ENCODE measurements around the gene TET3. TPM values are rescaled to one million over a fixed set of nuclear protein-coding genes. Genes with fewer than 3 reads are reported as not detected.
A peak's percentile ranks its signal among the peaks of the same experiment; 100 is the strongest.

TET3 gene
- total RNA-seq, 1 donor from 2014 or later, result 92.4 TPM

DNA sequence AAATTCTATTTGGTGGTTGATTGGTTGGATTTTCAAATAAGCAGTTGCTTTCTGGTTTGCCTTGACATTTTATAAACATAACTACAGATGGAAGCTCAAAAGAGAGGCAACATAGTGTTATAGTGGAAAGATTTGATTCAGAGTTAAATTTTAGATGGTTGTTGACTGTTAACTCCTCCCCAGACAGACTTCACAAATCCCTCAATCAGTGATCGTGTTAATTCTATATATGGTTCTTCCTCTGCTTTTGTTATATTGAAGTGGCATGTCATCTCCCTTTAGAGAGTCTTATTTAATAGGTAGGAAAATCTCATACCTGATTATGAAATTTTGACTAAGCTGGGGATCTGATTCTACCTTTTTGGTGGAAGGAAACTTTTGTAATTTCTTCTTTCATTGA, 38.5 kb upstream of the TET3 start:
- peaks cover 3% of the 10 kb centered on the region for H3K4me1 Mint-ChIP-seq (ENCODE audit: low read depth, unreplicated experiment)
- TF ChIP-seq, protein P1, sequence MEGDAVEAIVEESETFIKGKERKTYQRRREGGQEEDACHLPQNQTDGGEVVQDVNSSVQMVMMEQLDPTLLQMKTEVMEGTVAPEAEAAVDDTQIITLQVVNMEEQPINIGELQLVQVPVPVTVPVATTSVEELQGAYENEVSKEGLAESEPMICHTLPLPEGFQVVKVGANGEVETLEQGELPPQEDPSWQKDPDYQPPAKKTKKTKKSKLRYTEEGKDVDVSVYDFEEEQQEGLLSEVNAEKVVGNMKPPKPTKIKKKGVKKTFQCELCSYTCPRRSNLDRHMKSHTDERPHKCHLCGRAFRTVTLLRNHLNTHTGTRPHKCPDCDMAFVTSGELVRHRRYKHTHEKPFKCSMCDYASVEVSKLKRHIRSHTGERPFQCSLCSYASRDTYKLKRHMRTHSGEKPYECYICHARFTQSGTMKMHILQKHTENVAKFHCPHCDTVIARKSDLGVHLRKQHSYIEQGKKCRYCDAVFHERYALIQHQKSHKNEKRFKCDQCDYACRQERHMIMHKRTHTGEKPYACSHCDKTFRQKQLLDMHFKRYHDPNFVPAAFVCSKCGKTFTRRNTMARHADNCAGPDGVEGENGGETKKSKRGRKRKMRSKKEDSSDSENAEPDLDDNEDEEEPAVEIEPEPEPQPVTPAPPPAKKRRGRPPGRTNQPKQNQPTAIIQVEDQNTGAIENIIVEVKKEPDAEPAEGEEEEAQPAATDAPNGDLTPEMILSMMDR (IDR thresholded peaks at IDR 0.05; ENCODE audit: partially characterized antibody, unreplicated experiment), result no peak
- no peak for DNase-seq
- H3K27me3 Mint-ChIP-seq (ENCODE audit: unreplicated experiment), result peaks cover 1% of the 10 kb centered on the region
- peak overlapping the region; percentile 41 for H3K27ac Mint-ChIP-seq (ENCODE audit: unreplicated experiment)
- no peak overlapping the region for H3K4me3 Mint-ChIP-seq (ENCODE audit: unreplicated experiment)
- no peaks in the 10 kb centered on the region for H3K9me3 Mint-ChIP-seq (ENCODE audit: unreplicated experiment)
- H3K36me3 Mint-ChIP-seq (ENCODE audit: unreplicated experiment), result no peaks in the 10 kb centered on the region

DNA sequence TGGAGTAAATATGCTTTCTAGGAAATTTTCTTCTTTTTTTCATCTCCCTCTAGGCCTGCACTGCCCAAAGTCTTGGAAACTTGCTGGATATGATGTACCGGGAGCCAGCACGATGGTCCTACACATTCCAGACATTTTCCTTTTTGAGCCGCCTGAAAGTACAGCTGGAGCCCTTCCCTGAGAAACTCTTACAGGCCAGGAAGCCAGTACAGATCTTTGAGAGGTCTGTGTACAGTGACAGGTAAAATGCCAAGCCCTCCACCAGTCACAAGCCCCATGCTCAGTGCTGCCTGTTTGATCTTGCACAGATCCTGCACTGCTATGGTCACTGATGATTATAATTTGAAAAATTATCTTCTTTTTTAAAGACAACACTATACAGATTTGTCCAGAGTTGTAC, 38.0 kb upstream of the TET3 start:
- H3K27ac Mint-ChIP-seq (ENCODE audit: unreplicated experiment), result no peak overlapping the region
- no peak for DNase-seq
- H3K9me3 Mint-ChIP-seq (ENCODE audit: unreplicated experiment), result no peaks in the 10 kb centered on the region

DNA sequence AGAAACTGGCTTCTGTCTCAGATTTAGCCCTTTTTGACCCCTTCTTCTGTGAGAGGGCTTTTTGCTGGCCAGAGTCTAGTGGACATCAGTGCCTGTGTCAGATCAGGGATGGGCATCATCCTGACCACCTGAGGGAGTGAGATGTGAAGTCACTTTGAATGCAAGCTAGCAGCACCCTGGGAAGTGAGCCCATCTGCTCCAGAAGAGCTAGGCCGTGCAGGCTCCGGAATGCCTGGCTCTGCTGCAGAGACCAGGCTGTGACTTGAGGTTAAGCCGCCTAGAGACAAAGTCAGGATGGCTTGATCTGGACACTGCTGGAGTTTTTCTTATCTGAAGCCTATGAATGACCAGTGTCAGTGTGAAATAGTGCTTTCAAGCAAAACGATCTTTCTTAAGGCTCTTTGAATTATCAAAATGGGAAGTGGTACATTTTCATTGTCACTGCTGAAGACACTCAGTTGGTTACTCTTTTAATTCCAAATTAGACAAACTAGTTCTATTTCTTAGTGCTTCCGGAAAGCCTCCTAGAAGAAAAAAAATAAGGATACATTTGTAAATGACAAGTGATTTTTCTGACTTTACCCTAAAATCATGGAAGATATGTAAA, 37.2 kb upstream of the TET3 start:
- peaks cover 1% of the 10 kb centered on the region for H3K27me3 Mint-ChIP-seq (ENCODE audit: unreplicated experiment)
- H3K27ac Mint-ChIP-seq (ENCODE audit: unreplicated experiment), result no peak overlapping the region
- TF ChIP-seq, protein P1 (IDR thresholded peaks at IDR 0.05; ENCODE audit: partially characterized antibody, unreplicated experiment), result no peak
- no peaks in the 10 kb centered on the region for H3K9me3 Mint-ChIP-seq (ENCODE audit: unreplicated experiment)
- H3K4me3 Mint-ChIP-seq (ENCODE audit: unreplicated experiment), result no peak overlapping the region
- H3K36me3 Mint-ChIP-seq (ENCODE audit: unreplicated experiment), result peaks cover 13% of the 10 kb centered on the region
- peaks cover 3% of the 10 kb centered on the region for H3K4me1 Mint-ChIP-seq (ENCODE audit: low read depth, unreplicated experiment)
- DNase-seq, result no peak

More for the DNA sequence above, 38.0 kb upstream of the TET3 start:
- Mint-ChIP-seq H3K36me3 (ENCODE audit: unreplicated experiment) (peaks cover 4% of the 10 kb centered on the region), H3K4me3 (ENCODE audit: unreplicated experiment) (no peak overlapping the region), H3K4me1 (ENCODE audit: low read depth, unreplicated experiment) (peaks cover 3% of the 10 kb centered on the region), H3K27me3 (ENCODE audit: unreplicated experiment) (peaks cover 1% of the 10 kb centered on the region)
- TF ChIP-seq, protein P1 (IDR thresholded peaks at IDR 0.05; ENCODE audit: partially characterized antibody, unreplicated experiment), result no peak

DNA sequence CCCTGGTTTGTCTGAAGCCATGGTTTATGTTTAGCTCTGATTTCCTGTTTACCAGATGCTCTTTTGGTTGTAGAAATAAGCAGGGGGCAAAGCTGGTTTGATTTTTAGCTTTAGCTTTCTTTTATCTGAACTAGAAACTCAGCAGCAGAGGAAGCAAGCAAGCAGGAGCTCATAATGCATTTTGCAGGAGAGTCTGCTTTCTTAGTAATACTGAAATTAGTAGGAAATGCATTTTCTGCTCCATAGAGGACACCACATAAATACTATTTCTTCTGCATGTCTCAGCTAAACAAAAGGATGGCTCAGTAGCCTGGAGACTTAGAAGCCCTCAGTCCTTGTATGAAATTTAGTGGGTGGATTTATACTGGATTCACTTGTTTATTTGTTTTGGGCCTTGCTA, 34.9 kb upstream of the TET3 start:
- no peak overlapping the region for H3K4me3 Mint-ChIP-seq (ENCODE audit: unreplicated experiment)
- peaks cover 1% of the 10 kb centered on the region for H3K9me3 Mint-ChIP-seq (ENCODE audit: unreplicated experiment)
- H3K36me3 Mint-ChIP-seq (ENCODE audit: unreplicated experiment), result peaks cover 13% of the 10 kb centered on the region
- peaks cover 1% of the 10 kb centered on the region for H3K27me3 Mint-ChIP-seq (ENCODE audit: unreplicated experiment)
- DNase-seq, result no peak
- H3K27ac Mint-ChIP-seq (ENCODE audit: unreplicated experiment), result no peak overlapping the region
- H3K4me1 Mint-ChIP-seq (ENCODE audit: low read depth, unreplicated experiment), result peaks cover 3% of the 10 kb centered on the region
- TF ChIP-seq, protein P1 (IDR thresholded peaks at IDR 0.05; ENCODE audit: partially characterized antibody, unreplicated experiment), result no peak

DNA sequence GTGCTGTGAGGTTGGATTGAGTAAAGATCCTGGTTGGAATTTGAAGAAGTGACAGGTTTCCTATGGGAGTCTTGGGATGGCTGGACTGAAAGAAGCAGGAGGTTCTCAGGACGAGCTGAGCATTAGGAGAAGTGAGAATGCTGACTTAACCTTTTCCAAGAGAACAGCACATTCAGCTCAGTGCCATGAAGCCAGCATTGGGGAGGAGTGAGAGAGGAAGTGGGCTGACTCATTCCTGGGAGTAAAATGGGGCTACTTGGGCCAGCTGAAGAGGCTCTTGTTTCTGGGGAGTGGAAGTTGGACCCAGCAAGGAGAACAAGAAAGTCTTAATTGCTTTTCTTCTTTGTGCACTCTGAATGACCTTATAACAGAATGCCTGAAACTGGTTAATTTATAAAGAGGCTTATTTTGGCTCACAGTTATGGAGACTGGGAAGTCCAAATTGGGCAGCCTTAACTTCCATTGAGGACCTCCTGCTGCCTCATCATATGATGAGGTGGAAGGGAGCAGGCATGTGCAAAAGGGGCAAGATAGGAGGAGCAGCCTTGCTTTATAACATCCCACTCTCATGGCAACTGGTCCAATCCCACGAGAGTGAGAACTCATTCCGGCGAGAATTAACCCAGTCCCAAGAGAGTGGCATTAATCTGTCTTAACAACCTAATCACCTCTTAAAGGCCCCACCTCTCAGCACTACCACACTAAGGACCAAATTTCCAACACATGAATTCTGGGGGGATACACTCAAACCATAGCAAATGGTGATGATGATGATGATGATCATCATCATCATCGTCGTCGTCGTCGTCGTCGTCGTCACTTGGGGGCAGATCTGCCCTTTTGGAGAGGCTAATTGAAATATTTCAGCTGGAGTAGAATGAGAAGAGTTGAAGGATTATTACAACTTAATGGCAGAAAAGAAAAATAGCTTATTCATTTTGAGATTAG, 31.9 kb upstream of the TET3 start:
- peaks cover 3% of the 10 kb centered on the region for H3K4me1 Mint-ChIP-seq (ENCODE audit: low read depth, unreplicated experiment)
- H3K27ac Mint-ChIP-seq (ENCODE audit: unreplicated experiment), result no peak overlapping the region
- DNase-seq, result no peak
- peaks cover 1% of the 10 kb centered on the region for H3K27me3 Mint-ChIP-seq (ENCODE audit: unreplicated experiment)
- TF ChIP-seq, protein P1 (IDR thresholded peaks at IDR 0.05; ENCODE audit: partially characterized antibody, unreplicated experiment), result no peak
- H3K4me3 Mint-ChIP-seq (ENCODE audit: unreplicated experiment), result no peak overlapping the region
- peaks cover 1% of the 10 kb centered on the region for H3K9me3 Mint-ChIP-seq (ENCODE audit: unreplicated experiment)
- H3K36me3 Mint-ChIP-seq (ENCODE audit: unreplicated experiment), result peaks cover 13% of the 10 kb centered on the region

Measured in glutamatergic neuron (in vitro differentiated cells).